ENCODE measurements around the gene TMCO4.

Gene TMCO4

DNA sequence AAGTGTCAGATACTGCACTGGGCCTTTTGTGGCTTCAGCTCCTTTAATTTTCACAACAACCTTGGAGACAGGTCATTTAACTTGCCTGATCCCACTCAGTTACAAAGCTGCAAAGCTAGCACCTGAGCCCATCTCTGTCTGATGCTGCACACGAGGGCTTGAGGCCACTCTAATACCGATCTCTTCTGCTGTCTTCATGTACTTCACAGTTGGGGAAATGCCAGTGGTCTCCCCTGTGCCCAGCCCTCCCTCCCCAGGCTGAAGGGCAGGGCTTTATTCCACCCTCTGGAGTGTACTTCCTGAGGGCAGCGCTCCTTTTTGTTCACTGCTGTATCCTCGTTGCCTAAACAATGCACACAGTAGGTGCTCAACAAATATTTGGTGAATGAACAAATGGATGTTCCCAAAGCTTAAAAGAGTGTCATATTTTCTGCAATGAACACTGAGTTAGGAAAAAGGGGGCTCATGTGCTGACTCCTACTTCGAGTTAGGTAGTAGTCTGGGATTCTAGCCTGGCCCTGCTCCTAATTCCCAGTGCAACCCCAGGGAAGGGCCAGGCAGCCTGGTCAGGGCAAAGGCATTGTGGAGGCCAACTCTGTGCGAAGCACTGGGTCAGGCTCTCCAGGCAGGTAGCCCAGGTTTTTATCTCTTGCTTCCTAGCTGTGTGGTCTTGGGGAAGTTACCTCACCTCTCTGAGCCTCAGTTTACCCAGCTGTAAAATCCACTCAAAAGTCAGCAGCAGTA, 1.1 kb downstream of the TMCO4 start:
- Histone ChIP-seq H3K27ac (ENCODE audit: poor library complexity, severe bottlenecking) (peak overlapping the region; percentile 44), H3K4me3 (ENCODE audit: severe bottlenecking) (peak overlapping the region; percentile 66), H3K36me3 (ENCODE audit: low read depth) (no peaks in the 10 kb centered on the region), H3K4me1 (ENCODE audit: insufficient read depth, poor library complexity, severe bottlenecking) (no peaks in the 10 kb centered on the region), H3K9me3 (ENCODE audit: severe bottlenecking) (no peaks in the 10 kb centered on the region), H3K27me3 (ENCODE audit: insufficient read depth, poor library complexity, severe bottlenecking) (no peaks in the 10 kb centered on the region)
- ATAC-seq (ENCODE audit: low read depth) (no peak), DNase-seq (ENCODE audit: low spot score) (no peak)
- TF ChIP-seq, protein P1, sequence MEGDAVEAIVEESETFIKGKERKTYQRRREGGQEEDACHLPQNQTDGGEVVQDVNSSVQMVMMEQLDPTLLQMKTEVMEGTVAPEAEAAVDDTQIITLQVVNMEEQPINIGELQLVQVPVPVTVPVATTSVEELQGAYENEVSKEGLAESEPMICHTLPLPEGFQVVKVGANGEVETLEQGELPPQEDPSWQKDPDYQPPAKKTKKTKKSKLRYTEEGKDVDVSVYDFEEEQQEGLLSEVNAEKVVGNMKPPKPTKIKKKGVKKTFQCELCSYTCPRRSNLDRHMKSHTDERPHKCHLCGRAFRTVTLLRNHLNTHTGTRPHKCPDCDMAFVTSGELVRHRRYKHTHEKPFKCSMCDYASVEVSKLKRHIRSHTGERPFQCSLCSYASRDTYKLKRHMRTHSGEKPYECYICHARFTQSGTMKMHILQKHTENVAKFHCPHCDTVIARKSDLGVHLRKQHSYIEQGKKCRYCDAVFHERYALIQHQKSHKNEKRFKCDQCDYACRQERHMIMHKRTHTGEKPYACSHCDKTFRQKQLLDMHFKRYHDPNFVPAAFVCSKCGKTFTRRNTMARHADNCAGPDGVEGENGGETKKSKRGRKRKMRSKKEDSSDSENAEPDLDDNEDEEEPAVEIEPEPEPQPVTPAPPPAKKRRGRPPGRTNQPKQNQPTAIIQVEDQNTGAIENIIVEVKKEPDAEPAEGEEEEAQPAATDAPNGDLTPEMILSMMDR (IDR thresholded peaks at IDR 0.05; ENCODE audit: poor library complexity, severe bottlenecking), result no peak

DNA sequence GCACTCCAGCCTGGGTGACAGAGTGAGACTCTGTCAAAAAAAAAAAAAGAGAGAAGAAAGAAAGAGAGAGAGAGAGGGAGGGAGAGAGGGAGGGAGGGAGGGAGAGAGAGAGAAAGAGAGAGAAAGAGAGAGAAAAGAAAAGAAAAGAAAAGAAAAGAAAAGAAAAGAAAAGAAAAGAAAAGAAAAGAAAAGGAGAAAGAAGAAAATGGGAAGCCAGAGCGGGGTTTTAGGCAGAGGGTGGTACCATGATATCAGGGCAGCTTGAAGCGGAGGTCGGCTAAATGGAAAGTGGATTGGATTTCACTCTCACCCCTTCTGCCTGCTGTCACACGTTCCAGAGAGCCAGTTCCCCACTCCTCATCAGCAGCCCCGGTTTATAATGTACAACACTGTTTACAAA, 1.9 kb downstream of the TMCO4 start:
- Histone ChIP-seq H3K9me3 (ENCODE audit: severe bottlenecking) (no peaks in the 10 kb centered on the region), H3K27me3 (ENCODE audit: insufficient read depth, poor library complexity, severe bottlenecking) (no peaks in the 10 kb centered on the region), H3K4me3 (ENCODE audit: severe bottlenecking) (no peak overlapping the region), H3K27ac (ENCODE audit: poor library complexity, severe bottlenecking) (no peak overlapping the region), H3K36me3 (ENCODE audit: low read depth) (no peaks in the 10 kb centered on the region), H3K4me1 (ENCODE audit: insufficient read depth, poor library complexity, severe bottlenecking) (no peaks in the 10 kb centered on the region)
- TF ChIP-seq, protein P1 (IDR thresholded peaks at IDR 0.05; ENCODE audit: poor library complexity, severe bottlenecking), result no peak
- DNase-seq (ENCODE audit: low spot score) (no peak), ATAC-seq (ENCODE audit: low read depth) (no peak)

DNA sequence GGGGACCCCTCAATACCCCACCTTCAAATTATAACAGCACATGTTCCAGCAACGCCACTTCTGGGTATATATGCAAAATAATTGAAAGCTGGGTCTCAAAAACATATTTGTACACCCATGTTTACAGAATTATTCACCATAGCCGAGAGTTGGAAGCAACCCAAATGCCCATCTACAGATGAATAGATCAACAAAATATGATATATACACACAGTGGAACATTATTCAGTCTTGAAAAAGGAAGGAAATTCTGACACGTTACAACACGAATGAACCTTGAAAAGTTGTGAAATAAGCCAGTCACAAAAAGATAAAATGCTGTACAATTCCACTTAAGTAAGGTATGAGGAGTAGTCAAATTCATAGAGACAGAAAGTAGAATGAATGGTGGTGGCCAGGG, 5.1 kb downstream of the TMCO4 start:
- Histone ChIP-seq H3K4me3 (ENCODE audit: severe bottlenecking) (no peak overlapping the region), H3K27me3 (ENCODE audit: insufficient read depth, poor library complexity, severe bottlenecking) (no peaks in the 10 kb centered on the region), H3K4me1 (ENCODE audit: insufficient read depth, poor library complexity, severe bottlenecking) (no peaks in the 10 kb centered on the region), H3K36me3 (ENCODE audit: low read depth) (no peaks in the 10 kb centered on the region; the same call in 1 of the 2 replicates), H3K9me3 (ENCODE audit: severe bottlenecking) (no peaks in the 10 kb centered on the region), H3K27ac (ENCODE audit: poor library complexity, severe bottlenecking) (no peak overlapping the region)
- DNase-seq (ENCODE audit: low spot score) (no peak), ATAC-seq (ENCODE audit: low read depth) (no peak)
- TF ChIP-seq, protein P1 (IDR thresholded peaks at IDR 0.05; ENCODE audit: poor library complexity, severe bottlenecking), result no peak

DNA sequence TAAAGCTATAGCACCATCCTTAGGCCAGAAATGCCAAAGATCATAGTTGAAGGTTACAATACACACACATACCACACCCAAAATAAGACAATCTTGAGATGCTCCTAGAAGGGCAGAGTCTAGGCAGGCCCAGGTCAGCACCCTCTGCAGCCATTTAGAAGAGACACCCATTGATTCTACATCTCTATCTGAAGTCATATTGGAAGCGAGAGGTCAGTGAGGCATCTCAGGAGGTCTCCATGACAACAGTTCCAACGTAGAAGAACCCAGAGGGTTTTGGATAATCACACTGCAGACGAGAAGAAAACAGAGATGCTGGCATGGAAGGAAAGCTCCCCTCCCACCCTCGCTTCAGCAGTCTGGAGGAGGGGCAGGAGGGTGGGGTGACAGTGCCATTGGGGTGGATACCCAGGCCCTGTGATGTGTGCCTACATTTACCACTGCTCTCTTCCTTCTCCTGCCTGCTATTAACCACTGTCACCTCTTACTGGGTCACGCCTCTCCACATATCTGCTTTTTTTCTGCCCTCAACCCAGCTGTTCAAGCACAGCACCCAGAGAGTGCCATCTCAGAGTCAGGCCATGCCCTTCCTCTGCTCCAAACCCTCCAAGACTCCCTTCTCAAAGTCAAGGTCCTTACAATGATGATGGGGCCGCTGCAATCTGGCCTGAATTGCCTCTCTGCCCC, 6.2 kb downstream of the TMCO4 start:
- no peaks in the 10 kb centered on the region for H3K27me3 ChIP-seq (ENCODE audit: insufficient read depth, poor library complexity, severe bottlenecking)
- no peaks in the 10 kb centered on the region for H3K9me3 ChIP-seq (ENCODE audit: severe bottlenecking)
- H3K4me3 ChIP-seq (ENCODE audit: severe bottlenecking), result no peak overlapping the region
- no peaks in the 10 kb centered on the region; the same call in 1 of the 2 replicates for H3K36me3 ChIP-seq (ENCODE audit: low read depth)
- DNase-seq (ENCODE audit: low spot score) (no peak), ATAC-seq (ENCODE audit: low read depth) (no peak)
- H3K4me1 ChIP-seq (ENCODE audit: insufficient read depth, poor library complexity, severe bottlenecking), result no peaks in the 10 kb centered on the region
- TF ChIP-seq, protein P1 (IDR thresholded peaks at IDR 0.05; ENCODE audit: poor library complexity, severe bottlenecking), result no peak
- no peak overlapping the region for H3K27ac ChIP-seq (ENCODE audit: poor library complexity, severe bottlenecking)

Data from RWPE2 (cell line).